ENCODE measurements around the gene MFSD12.

MFSD12 gene

GRCh38 chr19:3537101-3537437 is 20.3 kb downstream of the MFSD12 start:
- Histone ChIP-seq H3K27me3 (ENCODE audit: control insufficient read depth, insufficient read depth, low read length) (no peaks in the 10 kb centered on the region), H3K4me1 (ENCODE audit: control insufficient read depth, insufficient read depth, low read length) (peaks cover 3% of the 10 kb centered on the region), H3K4me3 (ENCODE audit: low read length) (no peak overlapping the region), H3K9me3 (ENCODE audit: control insufficient read depth, insufficient read depth, low read length) (no peaks in the 10 kb centered on the region), H3K36me3 (ENCODE audit: control insufficient read depth, insufficient read depth, low read length) (peaks cover 29% of the 10 kb centered on the region), H3K27ac (ENCODE audit: low read length) (no peak overlapping the region)
- DNase-seq (ENCODE audit: low read depth, low spot score): no peak
- no CpG with 5 or more reads among the region's 13 CpGs for WGBS (ENCODE audit: insufficient coverage, insufficient read length)

- peaks cover 30% of the 10 kb centered on the region for H3K36me3 ChIP-seq (ENCODE audit: control insufficient read depth, insufficient read depth, low read length)
Measured at GRCh38 chr19:3536429-3537100, 20.8 kb downstream of the MFSD12 start.

GRCh38 chr19:3535981-3536380 is 21.4 kb downstream of the MFSD12 start:
- Histone ChIP-seq H3K27ac (ENCODE audit: low read length) (no peak overlapping the region), H3K27me3 (ENCODE audit: control insufficient read depth, insufficient read depth, low read length) (no peaks in the 10 kb centered on the region), H3K4me3 (ENCODE audit: low read length) (no peak overlapping the region), H3K4me1 (ENCODE audit: control insufficient read depth, insufficient read depth, low read length) (peaks cover 3% of the 10 kb centered on the region), H3K9me3 (ENCODE audit: control insufficient read depth, insufficient read depth, low read length) (no peaks in the 10 kb centered on the region), H3K36me3 (ENCODE audit: control insufficient read depth, insufficient read depth, low read length) (peaks cover 35% of the 10 kb centered on the region)
- no peak for DNase-seq (ENCODE audit: low read depth, low spot score)
- no CpG with 5 or more reads among the region's 10 CpGs for WGBS (ENCODE audit: insufficient coverage, insufficient read length)

More at GRCh38 chr19:3536429-3537100, 20.8 kb downstream of the MFSD12 start:
- WGBS (ENCODE audit: insufficient coverage, insufficient read length): no CpG with 5 or more reads among the region's 27 CpGs
- no peak for DNase-seq (ENCODE audit: low read depth, low spot score)
- Histone ChIP-seq H3K27ac (ENCODE audit: low read length) (no peak overlapping the region), H3K27me3 (ENCODE audit: control insufficient read depth, insufficient read depth, low read length) (no peaks in the 10 kb centered on the region), H3K4me3 (ENCODE audit: low read length) (no peak overlapping the region), H3K9me3 (ENCODE audit: control insufficient read depth, insufficient read depth, low read length) (no peaks in the 10 kb centered on the region), H3K4me1 (ENCODE audit: control insufficient read depth, insufficient read depth, low read length) (peaks cover 3% of the 10 kb centered on the region)

GRCh38 chr19:3535563-3535965 is 21.8 kb downstream of the MFSD12 start:
- Histone ChIP-seq H3K9me3 (ENCODE audit: control insufficient read depth, insufficient read depth, low read length) (no peaks in the 10 kb centered on the region), H3K4me3 (ENCODE audit: low read length) (no peak overlapping the region), H3K27ac (ENCODE audit: low read length) (no peak overlapping the region), H3K36me3 (ENCODE audit: control insufficient read depth, insufficient read depth, low read length) (peaks cover 35% of the 10 kb centered on the region), H3K4me1 (ENCODE audit: control insufficient read depth, insufficient read depth, low read length) (peaks cover 3% of the 10 kb centered on the region), H3K27me3 (ENCODE audit: control insufficient read depth, insufficient read depth, low read length) (no peaks in the 10 kb centered on the region)
- DNase-seq (ENCODE audit: low read depth, low spot score): no peak
- no CpG with 5 or more reads among the region's 14 CpGs for WGBS (ENCODE audit: insufficient coverage, insufficient read length)

- H3K4me1 ChIP-seq (ENCODE audit: control insufficient read depth, insufficient read depth, low read length): peaks cover 3% of the 10 kb centered on the region
- H3K27ac ChIP-seq (ENCODE audit: low read length): no peak overlapping the region
- no peaks in the 10 kb centered on the region for H3K9me3 ChIP-seq (ENCODE audit: control insufficient read depth, insufficient read depth, low read length)
- no peak overlapping the region for H3K4me3 ChIP-seq (ENCODE audit: low read length)
- H3K36me3 ChIP-seq (ENCODE audit: control insufficient read depth, insufficient read depth, low read length): peaks cover 35% of the 10 kb centered on the region
- no peaks in the 10 kb centered on the region for H3K27me3 ChIP-seq (ENCODE audit: control insufficient read depth, insufficient read depth, low read length)
- WGBS (ENCODE audit: insufficient coverage, insufficient read length): no CpG with 5 or more reads among the region's 9 CpGs
- no peak for DNase-seq (ENCODE audit: low read depth, low spot score)
Measured at GRCh38 chr19:3535235-3535535, 22.2 kb downstream of the MFSD12 start.

GRCh38 chr19:3534375-3535234 is 22.8 kb downstream of the MFSD12 start:
- no peak overlapping the region for H3K27ac ChIP-seq (ENCODE audit: low read length)
- no peak overlapping the region for H3K4me3 ChIP-seq (ENCODE audit: low read length)
- no peaks in the 10 kb centered on the region for H3K27me3 ChIP-seq (ENCODE audit: control insufficient read depth, insufficient read depth, low read length)
- H3K4me1 ChIP-seq (ENCODE audit: control insufficient read depth, insufficient read depth, low read length): peaks cover 3% of the 10 kb centered on the region
- H3K9me3 ChIP-seq (ENCODE audit: control insufficient read depth, insufficient read depth, low read length): no peaks in the 10 kb centered on the region
- no CpG with 5 or more reads among the region's 38 CpGs for WGBS (ENCODE audit: insufficient coverage, insufficient read length)
- peaks cover 35% of the 10 kb centered on the region for H3K36me3 ChIP-seq (ENCODE audit: control insufficient read depth, insufficient read depth, low read length)
- DNase-seq (ENCODE audit: low read depth, low spot score): no peak

- no peak overlapping the region for H3K27ac ChIP-seq (ENCODE audit: low read length)
- H3K9me3 ChIP-seq (ENCODE audit: control insufficient read depth, insufficient read depth, low read length): no peaks in the 10 kb centered on the region
- no peak overlapping the region for H3K4me3 ChIP-seq (ENCODE audit: low read length)
- DNase-seq (ENCODE audit: low read depth, low spot score): no peak
- WGBS (ENCODE audit: insufficient coverage, insufficient read length): no CpG with 5 or more reads among the region's 12 CpGs
- no peaks in the 10 kb centered on the region for H3K4me1 ChIP-seq (ENCODE audit: control insufficient read depth, insufficient read depth, low read length)
- peaks cover 35% of the 10 kb centered on the region for H3K36me3 ChIP-seq (ENCODE audit: control insufficient read depth, insufficient read depth, low read length)
- no peaks in the 10 kb centered on the region for H3K27me3 ChIP-seq (ENCODE audit: control insufficient read depth, insufficient read depth, low read length)
Measured at GRCh38 chr19:3533563-3534216, 23.7 kb downstream of the MFSD12 start.

GRCh38 chr19:3533033-3533432 is 24.4 kb downstream of the MFSD12 start:
- Histone ChIP-seq H3K9me3 (ENCODE audit: control insufficient read depth, insufficient read depth, low read length) (no peaks in the 10 kb centered on the region), H3K36me3 (ENCODE audit: control insufficient read depth, insufficient read depth, low read length) (peaks cover 35% of the 10 kb centered on the region), H3K27me3 (ENCODE audit: control insufficient read depth, insufficient read depth, low read length) (no peaks in the 10 kb centered on the region), H3K4me1 (ENCODE audit: control insufficient read depth, insufficient read depth, low read length) (no peaks in the 10 kb centered on the region), H3K27ac (ENCODE audit: low read length) (no peak overlapping the region), H3K4me3 (ENCODE audit: low read length) (no peak overlapping the region)
- DNase-seq (ENCODE audit: low read depth, low spot score): no peak
- no CpG with 5 or more reads among the region's 17 CpGs for WGBS (ENCODE audit: insufficient coverage, insufficient read length)

GRCh38 chr19:3532154-3532786 is 25.1 kb downstream of the MFSD12 start:
- no peaks in the 10 kb centered on the region for H3K27me3 ChIP-seq (ENCODE audit: control insufficient read depth, insufficient read depth, low read length)
- WGBS (ENCODE audit: insufficient coverage, insufficient read length): no CpG with 5 or more reads among the region's 33 CpGs
- H3K27ac ChIP-seq (ENCODE audit: low read length): no peak overlapping the region
- no peaks in the 10 kb centered on the region for H3K4me1 ChIP-seq (ENCODE audit: control insufficient read depth, insufficient read depth, low read length)
- H3K9me3 ChIP-seq (ENCODE audit: control insufficient read depth, insufficient read depth, low read length): no peaks in the 10 kb centered on the region
- H3K36me3 ChIP-seq (ENCODE audit: control insufficient read depth, insufficient read depth, low read length): peaks cover 36% of the 10 kb centered on the region
- no peak overlapping the region for H3K4me3 ChIP-seq (ENCODE audit: low read length)
- no peak for DNase-seq (ENCODE audit: low read depth, low spot score)

GRCh38 chr19:3531716-3532115 is 25.7 kb downstream of the MFSD12 start:
- Histone ChIP-seq H3K36me3 (ENCODE audit: control insufficient read depth, insufficient read depth, low read length) (peaks cover 38% of the 10 kb centered on the region), H3K27ac (ENCODE audit: low read length) (no peak overlapping the region), H3K9me3 (ENCODE audit: control insufficient read depth, insufficient read depth, low read length) (no peaks in the 10 kb centered on the region), H3K27me3 (ENCODE audit: control insufficient read depth, insufficient read depth, low read length) (no peaks in the 10 kb centered on the region), H3K4me3 (ENCODE audit: low read length) (no peak overlapping the region), H3K4me1 (ENCODE audit: control insufficient read depth, insufficient read depth, low read length) (no peaks in the 10 kb centered on the region)
- no peak for DNase-seq (ENCODE audit: low read depth, low spot score)
- no CpG with 5 or more reads among the region's 29 CpGs for WGBS (ENCODE audit: insufficient coverage, insufficient read length)
